HL-60 (cell line): ENCODE data around the gene MS4A4E.

Source experiments
- DNase-seq, 2 experiments: peaks; one replicate each; pipeline ENCODE4 v3.0.0-alpha.2; 2010 to 2020; ENCODE audit warnings: low read depth in 1 of 2, low spot score in 1 of 2
- H3K27ac ChIP-seq: fragments of 250-450 bp; sonication (Bioruptor Pico); replicated peaks from 2 replicates; pipeline ENCODE4 v1.5.1; 2020; ENCODE audit warnings: mild to moderate bottlenecking, moderate library complexity
- H3K27me3 ChIP-seq: fragments of 250-450 bp; sonication (Bioruptor Pico); 2 replicates; pipeline ENCODE4 v1.5.1; 2021; ENCODE audit warnings: mild to moderate bottlenecking, moderate library complexity; ENCODE audit not compliant: insufficient read depth, poor library complexity, severe bottlenecking
- H3K4me3 ChIP-seq: replicated peaks from 2 replicates; pipeline ENCODE4 v1.5.1; 2011; ENCODE audit warnings: mild to moderate bottlenecking, control low read depth, low read length; ENCODE audit not compliant: insufficient read depth
- CTCF ChIP-seq: IDR thresholded peaks from one replicate; pipeline ENCODE4 v1.5.1; 2011; ENCODE audit warnings: low read length, control low read depth, inconsistent platforms; ENCODE audit not compliant: insufficient read depth
- GABPA ChIP-seq: IDR thresholded peaks from 2 replicates; pipeline ENCODE4 v1.6.1; 2012; ENCODE audit warnings: low read depth
- POLR2AphosphoS5 ChIP-seq: IDR thresholded peaks from 2 replicates; pipeline ENCODE4 v1.6.1; 2012; ENCODE audit warnings: low read depth
- SPI1 ChIP-seq: IDR thresholded peaks from 2 replicates; pipeline ENCODE4 v1.6.1; 2012; ENCODE audit warnings: low read depth, mild to moderate bottlenecking, borderline replicate concordance
- TF ChIP-seq, protein P1 (sequence below): IDR thresholded peaks from 2 replicates; pipeline ENCODE4 v1.6.1; 2012; ENCODE audit warnings: low read depth; ENCODE audit not compliant: insufficient replicate concordance

Gene MS4A4E

GRCh38 chr11:60264644-60265043, 21.7 kb upstream of the MS4A4E start:
- no peak for TF ChIP-seq SPI1
- H3K27ac ChIP-seq, result no peak overlapping the region
- no peak for DNase-seq

GRCh38 chr11:60263402-60263801, 20.5 kb upstream of the MS4A4E start:
- peak in 1 of 2 experiments; percentile 30 for DNase-seq
- Histone ChIP-seq H3K27ac (no peak overlapping the region), H3K4me3 (no peak overlapping the region), H3K27me3 (peaks cover 5% of the 10 kb centered on the region)
- TF ChIP-seq SPI1, result peak; percentile 62; the same call in 1 of the 2 replicates
- TF ChIP-seq, protein P1, sequence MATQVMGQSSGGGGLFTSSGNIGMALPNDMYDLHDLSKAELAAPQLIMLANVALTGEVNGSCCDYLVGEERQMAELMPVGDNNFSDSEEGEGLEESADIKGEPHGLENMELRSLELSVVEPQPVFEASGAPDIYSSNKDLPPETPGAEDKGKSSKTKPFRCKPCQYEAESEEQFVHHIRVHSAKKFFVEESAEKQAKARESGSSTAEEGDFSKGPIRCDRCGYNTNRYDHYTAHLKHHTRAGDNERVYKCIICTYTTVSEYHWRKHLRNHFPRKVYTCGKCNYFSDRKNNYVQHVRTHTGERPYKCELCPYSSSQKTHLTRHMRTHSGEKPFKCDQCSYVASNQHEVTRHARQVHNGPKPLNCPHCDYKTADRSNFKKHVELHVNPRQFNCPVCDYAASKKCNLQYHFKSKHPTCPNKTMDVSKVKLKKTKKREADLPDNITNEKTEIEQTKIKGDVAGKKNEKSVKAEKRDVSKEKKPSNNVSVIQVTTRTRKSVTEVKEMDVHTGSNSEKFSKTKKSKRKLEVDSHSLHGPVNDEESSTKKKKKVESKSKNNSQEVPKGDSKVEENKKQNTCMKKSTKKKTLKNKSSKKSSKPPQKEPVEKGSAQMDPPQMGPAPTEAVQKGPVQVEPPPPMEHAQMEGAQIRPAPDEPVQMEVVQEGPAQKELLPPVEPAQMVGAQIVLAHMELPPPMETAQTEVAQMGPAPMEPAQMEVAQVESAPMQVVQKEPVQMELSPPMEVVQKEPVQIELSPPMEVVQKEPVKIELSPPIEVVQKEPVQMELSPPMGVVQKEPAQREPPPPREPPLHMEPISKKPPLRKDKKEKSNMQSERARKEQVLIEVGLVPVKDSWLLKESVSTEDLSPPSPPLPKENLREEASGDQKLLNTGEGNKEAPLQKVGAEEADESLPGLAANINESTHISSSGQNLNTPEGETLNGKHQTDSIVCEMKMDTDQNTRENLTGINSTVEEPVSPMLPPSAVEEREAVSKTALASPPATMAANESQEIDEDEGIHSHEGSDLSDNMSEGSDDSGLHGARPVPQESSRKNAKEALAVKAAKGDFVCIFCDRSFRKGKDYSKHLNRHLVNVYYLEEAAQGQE, result no peak

More at GRCh38 chr11:60264644-60265043, 21.7 kb upstream of the MS4A4E start:
- Histone ChIP-seq H3K4me3 (no peak overlapping the region), H3K27me3 (peaks cover 5% of the 10 kb centered on the region)

DNA sequence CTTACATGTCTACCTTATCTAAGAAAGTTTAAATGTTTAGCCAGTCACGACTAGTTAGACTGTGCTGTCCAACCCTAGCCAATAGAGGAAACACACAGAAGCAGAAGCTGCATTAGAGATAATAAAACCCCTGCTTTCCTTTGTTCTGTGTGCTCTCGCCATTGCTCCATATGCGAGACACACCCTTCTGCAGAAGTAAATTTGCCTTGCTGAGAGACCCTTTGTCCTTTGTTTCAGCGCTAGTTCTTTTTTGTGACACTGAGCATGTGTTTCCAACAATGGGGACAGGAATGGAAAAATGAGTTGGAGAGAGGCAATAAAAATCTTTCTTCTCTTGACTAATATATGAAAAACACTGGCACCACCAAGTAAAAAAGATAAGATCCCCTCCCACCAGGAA, 18.1 kb upstream of the MS4A4E start:
- Histone ChIP-seq H3K4me3 (no peak overlapping the region), H3K27ac (no peak overlapping the region), H3K27me3 (no peaks in the 10 kb centered on the region)
- no peak for DNase-seq
- TF ChIP-seq POLR2AphosphoS5 (no peak), GABPA (no peak), SPI1 (no peak)
- TF ChIP-seq, protein P1, result no peak

DNA sequence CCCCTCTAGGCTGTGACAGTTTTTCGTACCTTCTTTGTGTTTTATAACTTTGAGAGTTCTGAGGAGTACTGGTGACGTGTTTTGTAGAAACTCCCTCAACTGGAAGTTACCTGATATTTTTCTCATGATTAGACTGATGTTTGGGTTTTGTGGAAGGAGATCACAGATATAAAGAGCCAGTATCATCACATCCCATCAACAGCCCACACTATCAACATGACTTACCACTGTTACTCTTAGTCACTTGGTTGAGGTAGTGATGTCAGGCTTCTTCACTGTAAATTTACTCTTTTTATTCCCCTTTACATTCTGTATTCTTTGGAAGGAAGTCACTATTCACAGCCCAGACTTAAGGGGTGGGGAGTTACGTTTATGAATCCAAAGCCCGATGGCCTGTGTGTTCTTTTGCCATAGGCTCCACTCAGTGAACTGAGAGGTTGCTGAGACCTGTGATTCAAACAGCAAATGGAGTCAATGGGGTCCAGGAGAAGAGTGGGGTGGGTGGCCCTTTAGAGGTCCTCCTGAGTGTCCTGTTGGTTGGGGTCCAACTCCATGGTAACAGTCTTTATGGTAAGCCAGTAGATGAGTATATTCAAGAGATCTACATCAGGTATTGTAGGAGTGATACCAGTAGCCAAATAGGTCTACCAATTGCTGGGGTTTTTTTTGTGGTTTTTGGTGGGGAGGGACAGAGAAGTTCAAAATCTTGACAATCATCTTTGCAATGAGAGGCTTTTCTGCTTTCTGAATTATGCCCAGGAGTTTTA, 15.2 kb upstream of the MS4A4E start:
- TF ChIP-seq, protein P1, result no peak
- no peak for TF ChIP-seq CTCF
- no peak for TF ChIP-seq GABPA
- TF ChIP-seq POLR2AphosphoS5, result no peak
- no peak for TF ChIP-seq SPI1
- Histone ChIP-seq H3K27me3 (no peaks in the 10 kb centered on the region), H3K4me3 (no peak overlapping the region), H3K27ac (no peak overlapping the region)
- no peak for DNase-seq
